Large intestine (tissue), 3 donors: ENCODE measurements around the gene EXOC4. TPM values are rescaled to one million over a fixed set of nuclear protein-coding genes. Genes with fewer than 3 reads are reported as not detected.

Source experiments
- DNase-seq, 2 donors: peaks; one replicate each; pipeline versions ENCODE4 v3.0.0 to v3.0.0-alpha.2; 2013
- H3K27ac ChIP-seq: one replicate; pipeline ENCODE4 v1.5.1; 2013; ENCODE audit warnings: low read length
- H3K27me3 ChIP-seq: 2 replicates; pipeline ENCODE4 v1.6.1; 2013; ENCODE audit warnings: low read length; ENCODE audit not compliant: control insufficient read depth, insufficient read depth
- H3K36me3 ChIP-seq: 2 replicates; pipeline ENCODE4 v1.6.1; 2013; ENCODE audit warnings: low read length; ENCODE audit not compliant: control insufficient read depth, insufficient read depth
- H3K4me1 ChIP-seq: one replicate; pipeline ENCODE4 v1.6.1; 2013; ENCODE audit warnings: low read length; ENCODE audit not compliant: control insufficient read depth, insufficient read depth
- H3K4me3 ChIP-seq: one replicate; pipeline ENCODE4 v1.5.1; 2013; ENCODE audit warnings: low read length
- H3K9me3 ChIP-seq: one replicate; pipeline ENCODE4 v1.6.1; 2013; ENCODE audit warnings: mild to moderate bottlenecking, low read depth, low read length, moderate library complexity; ENCODE audit not compliant: control insufficient read depth
- WGBS: methylation state at CpG from one replicate; pipeline ENCODE4 v1.1.5; 2013; ENCODE audit warnings: low lambda C conversion rate; ENCODE audit not compliant: insufficient coverage; 5-methylcytosine and 5-hydroxymethylcytosine counted together
- polyA plus RNA-seq: library from polyadenylated mRNA; unstranded; fragments of 120-200 nt; gene quantifications from one replicate; pipeline ENCODE4 v1.2.1, GENCODE V29; 2013

Gene EXOC4
- polyA plus RNA-seq, 1 donor: 45.4 TPM

GRCh38 chr7:133237545-133237944 is 15.3 kb upstream of the EXOC4 start:
- WGBS: no CpG with 5 or more reads among the region's 3 CpGs
- no peaks in the 10 kb centered on the region for H3K9me3 ChIP-seq
- no peaks in the 10 kb centered on the region for H3K4me1 ChIP-seq
- no peaks in the 10 kb centered on the region for H3K27me3 ChIP-seq
- no peak overlapping the region for H3K4me3 ChIP-seq
- H3K36me3 ChIP-seq: no peaks in the 10 kb centered on the region
- H3K27ac ChIP-seq: no peak overlapping the region
- DNase-seq: no peak

- WGBS: no CpG with 5 or more reads among the region's 3 CpGs
- H3K27ac ChIP-seq: no peak overlapping the region
- DNase-seq: no peak
- H3K27me3 ChIP-seq: no peaks in the 10 kb centered on the region
- H3K4me1 ChIP-seq: no peaks in the 10 kb centered on the region
- no peaks in the 10 kb centered on the region for H3K36me3 ChIP-seq
- H3K4me3 ChIP-seq: no peak overlapping the region
- no peaks in the 10 kb centered on the region for H3K9me3 ChIP-seq
These were observed 12.6 kb upstream of the EXOC4 start for GRCh38 chr7:133240302-133240701.

GRCh38 chr7:133246558-133246957 is 6.3 kb upstream of the EXOC4 start:
- Histone ChIP-seq H3K9me3 (no peaks in the 10 kb centered on the region), H3K27me3 (no peaks in the 10 kb centered on the region), H3K27ac (no peak overlapping the region), H3K4me3 (no peak overlapping the region), H3K36me3 (no peaks in the 10 kb centered on the region), H3K4me1 (no peaks in the 10 kb centered on the region)
- WGBS: no CpG with 5 or more reads among the region's 2 CpGs
- DNase-seq: no peak

- WGBS: 100% methylated on average over 1 of the region's 2 CpGs
- H3K36me3 ChIP-seq: no peaks in the 10 kb centered on the region
- no peak overlapping the region for H3K27ac ChIP-seq
- no peak for DNase-seq
- H3K4me3 ChIP-seq: no peak overlapping the region
- H3K4me1 ChIP-seq: no peaks in the 10 kb centered on the region
- H3K27me3 ChIP-seq: no peaks in the 10 kb centered on the region
- no peaks in the 10 kb centered on the region for H3K9me3 ChIP-seq
These were observed 4.0 kb upstream of the EXOC4 start for GRCh38 chr7:133248901-133249300.

GRCh38 chr7:133252506-133252857 is 396 bp upstream of the EXOC4 start:
- Histone ChIP-seq H3K27ac (no peak overlapping the region), H3K9me3 (no peaks in the 10 kb centered on the region), H3K4me3 (no peak overlapping the region), H3K27me3 (no peaks in the 10 kb centered on the region), H3K36me3 (no peaks in the 10 kb centered on the region), H3K4me1 (no peaks in the 10 kb centered on the region)
- DNase-seq: no peak
- WGBS: 62% methylated on average over 3 of the region's 3 CpGs

- WGBS: 0% methylated on average over 1 of the region's 7 CpGs
- no peaks in the 10 kb centered on the region for H3K27me3 ChIP-seq
- H3K4me3 ChIP-seq: peak overlapping the region; percentile 96
- DNase-seq: peak; percentile 51 to 75
- no peaks in the 10 kb centered on the region for H3K36me3 ChIP-seq
- no peaks in the 10 kb centered on the region for H3K4me1 ChIP-seq
- no peaks in the 10 kb centered on the region for H3K9me3 ChIP-seq
- peak overlapping the region; percentile 55 for H3K27ac ChIP-seq
These were observed 619 bp downstream of the EXOC4 start for GRCh38 chr7:133253519-133253875.

DNA sequence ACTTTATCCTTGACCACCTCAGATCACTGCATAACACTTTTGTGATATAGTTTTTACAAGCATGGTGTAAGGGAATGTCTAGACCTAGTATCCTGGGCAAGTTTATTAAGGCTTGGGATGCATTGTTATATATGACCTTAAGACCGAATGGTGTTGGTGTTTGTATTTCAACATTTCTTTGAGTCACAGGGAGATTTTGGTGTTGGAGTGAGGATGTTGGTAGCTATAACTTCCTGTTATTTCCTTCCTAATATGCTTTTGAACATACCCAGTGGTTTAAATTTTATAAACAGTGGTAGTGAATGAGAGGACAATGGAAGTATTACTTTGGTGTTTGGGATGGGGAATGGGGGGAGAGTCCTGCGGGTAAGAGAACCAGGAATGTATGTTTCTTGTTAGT is 2.6 kb downstream of the EXOC4 start:
- H3K9me3 ChIP-seq: no peaks in the 10 kb centered on the region
- no peak overlapping the region for H3K4me3 ChIP-seq
- no peaks in the 10 kb centered on the region for H3K27me3 ChIP-seq
- DNase-seq: no peak
- no CpG with 5 or more reads among the region's 2 CpGs for WGBS
- H3K27ac ChIP-seq: no peak overlapping the region
- H3K36me3 ChIP-seq: no peaks in the 10 kb centered on the region
- no peaks in the 10 kb centered on the region for H3K4me1 ChIP-seq

DNA sequence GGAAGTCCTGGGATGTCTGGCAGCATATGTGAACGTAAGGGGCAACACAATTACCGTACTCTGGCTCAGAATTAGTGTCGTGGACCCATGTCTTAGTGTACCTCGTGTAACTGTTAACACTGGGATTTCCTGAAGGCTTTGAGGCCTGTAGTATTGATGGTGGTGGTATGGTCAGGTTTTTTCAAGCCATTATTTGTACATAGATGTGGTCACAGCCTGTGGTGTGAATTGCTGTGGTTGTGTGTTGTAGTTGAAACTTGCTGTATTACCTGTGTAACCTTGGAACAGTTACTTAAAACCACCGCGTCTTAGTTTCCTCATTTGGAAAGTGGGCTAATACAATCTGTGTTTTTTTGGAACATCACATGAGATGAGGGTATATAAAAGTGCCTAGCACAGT is 5.3 kb downstream of the EXOC4 start:
- WGBS: no CpG with 5 or more reads among the region's 6 CpGs

GRCh38 chr7:133265821-133266220 is 12.9 kb downstream of the EXOC4 start:
- DNase-seq: no peak
- no peak overlapping the region for H3K27ac ChIP-seq
- no peak overlapping the region for H3K4me3 ChIP-seq
- no peaks in the 10 kb centered on the region for H3K36me3 ChIP-seq
- no peaks in the 10 kb centered on the region for H3K4me1 ChIP-seq
- no peaks in the 10 kb centered on the region for H3K27me3 ChIP-seq
- H3K9me3 ChIP-seq: no peaks in the 10 kb centered on the region

More for the DNA sequence above, 5.3 kb downstream of the EXOC4 start:
- no peak for DNase-seq
- Histone ChIP-seq H3K36me3 (no peaks in the 10 kb centered on the region), H3K27me3 (no peaks in the 10 kb centered on the region), H3K4me1 (no peaks in the 10 kb centered on the region), H3K9me3 (no peaks in the 10 kb centered on the region), H3K4me3 (no peak overlapping the region), H3K27ac (no peak overlapping the region)

DNA sequence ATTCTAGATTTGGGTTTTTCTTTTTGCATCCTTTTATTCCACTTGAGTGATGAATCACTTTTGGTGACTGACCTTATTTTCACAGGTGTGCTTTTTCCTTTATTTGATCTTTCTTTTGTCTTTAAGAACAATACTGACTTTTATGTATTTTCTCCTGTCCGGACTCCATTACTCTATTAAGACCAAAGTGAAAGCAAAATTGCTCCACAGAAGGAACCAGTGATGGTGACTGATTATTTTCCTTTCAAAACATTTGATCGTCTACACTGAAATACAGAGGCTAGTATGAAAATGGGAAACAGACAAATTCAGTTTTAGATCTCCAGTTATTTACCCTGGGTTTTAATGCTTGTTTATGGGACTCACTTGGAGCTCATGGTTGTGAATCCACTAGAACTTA is 15.5 kb downstream of the EXOC4 start:
- Histone ChIP-seq H3K9me3 (no peaks in the 10 kb centered on the region), H3K4me1 (no peaks in the 10 kb centered on the region), H3K27me3 (no peaks in the 10 kb centered on the region), H3K4me3 (no peak overlapping the region), H3K36me3 (no peaks in the 10 kb centered on the region), H3K27ac (no peak overlapping the region)
- WGBS: 100% methylated on average over 1 of the region's 2 CpGs
- DNase-seq: no peak

GRCh38 chr7:133272336-133272735 is 19.5 kb downstream of the EXOC4 start:
- Histone ChIP-seq H3K27ac (no peak overlapping the region), H3K4me3 (no peak overlapping the region), H3K9me3 (no peaks in the 10 kb centered on the region), H3K27me3 (no peaks in the 10 kb centered on the region), H3K36me3 (peaks cover 23% of the 10 kb centered on the region), H3K4me1 (no peaks in the 10 kb centered on the region)
- no CpG with 5 or more reads among the region's 2 CpGs for WGBS
- DNase-seq: no peak
